Right atrium auricular region (tissue), 2 donors: Measurements from ENCODE around the gene GRM8. TPM values are rescaled to one million over a fixed set of nuclear protein-coding genes. Genes with fewer than 3 reads are reported as not detected.

Experiments
- DNase-seq: peaks from one replicate; pipeline ENCODE4 v3.0.0-alpha.2; 2019; ENCODE audit warnings: low spot score
- H3K27ac ChIP-seq, 2 donors: fragments of 200-600 bp; sonication (generic); 1 replicate in 1 of 2; 2 replicates in 1 of 2; pipeline ENCODE4 v1.5.1; 2016 to 2019
- H3K27me3 ChIP-seq, 2 donors: fragments of 200-600 bp; sonication (generic); one replicate each; pipeline versions ENCODE4 v1.5.1 to v1.6.0; 2017 to 2019
- H3K36me3 ChIP-seq: fragments of 200-600 bp; sonication (generic); one replicate; pipeline ENCODE4 v1.5.1; 2016
- H3K4me1 ChIP-seq, 2 donors: fragments of 200-600 bp; sonication (generic); one replicate each; pipeline versions ENCODE4 v1.5.1 to v1.6.0; 2017 to 2019
- H3K4me3 ChIP-seq, 2 donors: fragments of 200-600 bp; sonication (generic); 1 replicate in 1 of 2; 2 replicates in 1 of 2; pipeline ENCODE4 v1.5.1; 2017 to 2019; ENCODE audit warnings: mild to moderate bottlenecking in 1 of 2, moderate library complexity in 1 of 2
- H3K9me3 ChIP-seq, 2 donors: fragments of 200-600 bp; sonication (generic); one replicate each; pipeline ENCODE4 v1.5.1; 2019
- total RNA-seq, 2 donors: library from RNA; depleted of rRNA; stranded (reverse); fragments of >200 nt; gene quantifications; one replicate each; pipeline ENCODE4 v1.1.0, GENCODE V29; 2016
- TF ChIP-seq, protein P1 (sequence below), 2 donors: fragments of 200-600 bp; sonication (generic); IDR thresholded peaks; one replicate each; pipeline ENCODE4 v1.5.1; 2019; ENCODE audit warnings: antibody characterized with exemption in 2 of 2

The GRM8 gene
- total RNA-seq, 2 donors from 2014 or later: not detected

DNA sequence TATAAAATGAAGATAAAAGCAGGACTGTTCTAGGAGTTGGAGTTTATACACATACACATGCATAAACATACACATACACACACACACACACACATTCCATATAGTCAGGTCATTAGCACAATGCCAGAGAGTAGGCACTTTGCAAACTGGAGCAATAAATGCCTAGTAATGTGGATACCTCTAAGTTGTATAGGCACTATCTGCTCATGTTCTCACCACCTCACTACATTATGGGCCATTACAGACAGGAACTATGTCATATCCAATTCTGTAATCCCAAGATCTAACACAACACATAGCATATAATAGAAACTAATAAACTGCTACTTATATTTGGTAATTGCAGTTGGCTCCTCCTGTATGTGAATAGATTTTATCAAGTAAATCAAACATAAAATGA lies 115.6 kb downstream of the GRM8 start:
- H3K4me3 ChIP-seq: no peak overlapping the region
- no peak overlapping the region for H3K27ac ChIP-seq
- DNase-seq: no peak
- H3K4me1 ChIP-seq: no peaks in the 10 kb centered on the region
- no peaks in the 10 kb centered on the region for H3K36me3 ChIP-seq
- no peaks in the 10 kb centered on the region for H3K9me3 ChIP-seq
- no peaks in the 10 kb centered on the region for H3K27me3 ChIP-seq
- TF ChIP-seq, protein P1, sequence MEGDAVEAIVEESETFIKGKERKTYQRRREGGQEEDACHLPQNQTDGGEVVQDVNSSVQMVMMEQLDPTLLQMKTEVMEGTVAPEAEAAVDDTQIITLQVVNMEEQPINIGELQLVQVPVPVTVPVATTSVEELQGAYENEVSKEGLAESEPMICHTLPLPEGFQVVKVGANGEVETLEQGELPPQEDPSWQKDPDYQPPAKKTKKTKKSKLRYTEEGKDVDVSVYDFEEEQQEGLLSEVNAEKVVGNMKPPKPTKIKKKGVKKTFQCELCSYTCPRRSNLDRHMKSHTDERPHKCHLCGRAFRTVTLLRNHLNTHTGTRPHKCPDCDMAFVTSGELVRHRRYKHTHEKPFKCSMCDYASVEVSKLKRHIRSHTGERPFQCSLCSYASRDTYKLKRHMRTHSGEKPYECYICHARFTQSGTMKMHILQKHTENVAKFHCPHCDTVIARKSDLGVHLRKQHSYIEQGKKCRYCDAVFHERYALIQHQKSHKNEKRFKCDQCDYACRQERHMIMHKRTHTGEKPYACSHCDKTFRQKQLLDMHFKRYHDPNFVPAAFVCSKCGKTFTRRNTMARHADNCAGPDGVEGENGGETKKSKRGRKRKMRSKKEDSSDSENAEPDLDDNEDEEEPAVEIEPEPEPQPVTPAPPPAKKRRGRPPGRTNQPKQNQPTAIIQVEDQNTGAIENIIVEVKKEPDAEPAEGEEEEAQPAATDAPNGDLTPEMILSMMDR (IDR thresholded peaks at IDR 0.05): no peak

DNA sequence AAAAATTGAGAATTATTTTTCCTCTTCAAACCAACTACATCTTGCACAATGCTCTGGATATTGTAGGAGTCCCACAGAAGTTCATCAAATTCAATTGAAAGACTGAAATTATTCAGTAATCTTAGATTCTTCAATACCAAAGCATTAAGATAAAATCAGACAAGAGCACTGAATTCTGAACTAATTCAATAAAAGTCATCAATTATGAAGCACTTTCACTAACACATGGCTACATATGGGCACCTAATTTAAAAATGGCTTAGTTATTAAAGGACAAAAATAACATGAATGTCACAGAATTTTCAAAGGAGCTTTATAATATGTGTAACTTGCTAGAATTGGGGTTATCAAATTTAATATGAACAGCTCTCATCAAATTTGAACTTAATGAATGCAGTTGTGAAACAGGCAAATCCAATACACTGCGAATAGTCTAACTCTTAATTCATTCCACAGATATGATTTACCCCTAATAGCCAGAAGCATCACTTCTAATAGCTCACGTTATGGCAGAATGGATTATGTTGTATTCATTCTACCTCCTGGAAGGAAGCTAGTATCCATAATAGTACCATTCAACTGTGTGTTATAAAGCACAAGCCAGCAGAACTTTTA lies 116.8 kb downstream of the GRM8 start:
- no peak for DNase-seq
- H3K9me3 ChIP-seq: no peaks in the 10 kb centered on the region
- H3K27me3 ChIP-seq: no peaks in the 10 kb centered on the region
- no peaks in the 10 kb centered on the region for H3K4me1 ChIP-seq
- no peaks in the 10 kb centered on the region for H3K36me3 ChIP-seq
- no peak overlapping the region for H3K4me3 ChIP-seq
- H3K27ac ChIP-seq: no peak overlapping the region
- TF ChIP-seq, protein P1 (IDR thresholded peaks at IDR 0.05): no peak

DNA sequence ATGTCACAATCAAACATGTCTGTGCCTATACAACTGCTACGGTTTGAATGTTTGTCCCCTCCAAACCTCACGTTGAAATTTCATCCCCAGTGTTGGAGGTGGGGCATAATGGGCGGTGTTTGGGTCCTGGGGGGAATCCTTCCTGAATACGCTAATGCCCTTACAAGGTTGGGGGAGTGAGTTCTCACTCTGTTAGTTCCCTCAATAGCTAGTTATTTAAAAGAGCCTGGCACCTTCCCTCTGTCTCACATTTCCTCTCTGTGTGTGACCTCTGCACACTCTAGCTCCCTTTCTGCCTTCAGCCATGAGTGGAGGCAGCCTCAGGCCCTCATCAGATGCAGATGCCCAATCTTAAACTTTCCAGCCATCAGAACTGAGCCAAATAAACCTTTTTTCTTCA lies 129.5 kb downstream of the GRM8 start:
- Histone ChIP-seq H3K27ac (no peak overlapping the region), H3K9me3 (no peaks in the 10 kb centered on the region), H3K4me3 (no peak overlapping the region), H3K27me3 (no peaks in the 10 kb centered on the region), H3K36me3 (no peaks in the 10 kb centered on the region), H3K4me1 (no peaks in the 10 kb centered on the region)
- TF ChIP-seq, protein P1 (IDR thresholded peaks at IDR 0.05): no peak
- no peak for DNase-seq

DNA sequence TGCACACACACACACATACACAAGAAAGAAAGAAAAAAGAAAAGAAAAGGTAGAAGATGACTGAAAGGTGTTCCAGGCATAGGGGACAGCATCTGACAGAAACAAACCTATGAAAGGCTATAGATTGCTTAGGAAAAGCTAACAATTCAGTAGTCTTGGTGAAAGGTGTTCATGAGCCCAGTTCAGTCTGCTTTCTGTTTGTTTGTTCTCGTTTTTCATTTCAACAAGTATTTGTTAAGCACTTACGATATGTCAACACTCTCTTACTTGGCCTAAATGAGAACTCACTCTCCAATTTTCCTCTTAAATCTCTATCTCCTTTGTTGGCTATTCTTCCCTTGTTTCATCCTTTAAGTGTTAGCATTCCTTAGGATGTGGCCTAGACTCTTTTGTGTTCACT lies 133.2 kb downstream of the GRM8 start:
- Histone ChIP-seq H3K27ac (no peak overlapping the region), H3K36me3 (no peaks in the 10 kb centered on the region), H3K4me1 (no peaks in the 10 kb centered on the region), H3K4me3 (no peak overlapping the region), H3K27me3 (no peaks in the 10 kb centered on the region), H3K9me3 (no peaks in the 10 kb centered on the region)
- DNase-seq: no peak
- TF ChIP-seq, protein P1 (IDR thresholded peaks at IDR 0.05): no peak

DNA sequence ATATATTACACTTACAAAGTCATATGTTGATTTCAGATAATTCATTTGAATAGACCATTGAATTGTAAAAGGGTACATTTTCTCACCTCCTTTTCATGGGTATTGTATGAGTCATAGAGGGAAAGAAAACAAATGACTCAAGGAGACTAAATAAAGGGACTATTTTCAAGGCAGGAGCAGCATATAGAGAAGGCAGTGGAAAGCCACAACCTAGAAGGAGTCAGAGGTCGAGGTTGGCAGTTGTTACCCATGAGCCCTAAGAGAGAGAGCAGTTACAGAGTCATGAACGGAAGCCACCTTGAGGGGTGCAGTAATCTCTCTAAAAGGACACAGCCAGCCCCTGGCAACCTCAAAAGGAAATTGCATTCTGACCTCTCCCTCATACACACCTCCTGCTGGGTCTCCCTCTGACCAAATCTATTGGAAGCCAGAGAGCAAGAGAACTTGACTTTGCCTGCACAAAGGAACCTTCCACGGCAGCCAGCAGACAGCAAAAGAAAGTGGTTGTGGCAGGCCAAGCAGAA lies 137.9 kb downstream of the GRM8 start:
- no peak for DNase-seq
- H3K4me1 ChIP-seq: no peaks in the 10 kb centered on the region
- H3K4me3 ChIP-seq: no peak overlapping the region
- no peak overlapping the region for H3K27ac ChIP-seq
- H3K36me3 ChIP-seq: no peaks in the 10 kb centered on the region
- H3K9me3 ChIP-seq: no peaks in the 10 kb centered on the region
- TF ChIP-seq, protein P1 (IDR thresholded peaks at IDR 0.05): no peak
- no peaks in the 10 kb centered on the region for H3K27me3 ChIP-seq

DNA sequence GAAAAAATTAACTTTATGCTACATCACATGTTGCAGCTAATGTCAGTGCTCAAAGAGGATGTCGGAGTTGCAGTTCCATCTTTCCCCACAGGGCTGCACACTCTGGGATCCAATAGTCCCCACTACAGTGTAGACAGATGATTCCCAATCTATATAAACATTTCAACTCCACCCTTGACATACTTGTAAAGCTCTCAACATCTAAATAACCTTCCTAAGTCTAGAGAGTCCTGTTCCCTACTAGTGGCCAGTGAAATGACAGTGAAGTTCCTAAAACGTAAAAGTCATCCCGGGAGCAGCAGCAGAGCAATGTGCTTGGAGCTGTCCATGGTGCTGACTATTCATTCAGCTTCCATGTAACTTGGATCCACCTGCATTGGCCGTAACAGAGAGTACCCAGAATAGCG lies 145.1 kb downstream of the GRM8 start:
- H3K36me3 ChIP-seq: no peaks in the 10 kb centered on the region
- H3K4me1 ChIP-seq: no peaks in the 10 kb centered on the region
- H3K27ac ChIP-seq: no peak overlapping the region
- H3K9me3 ChIP-seq: no peaks in the 10 kb centered on the region
- no peaks in the 10 kb centered on the region for H3K27me3 ChIP-seq
- DNase-seq: no peak
- TF ChIP-seq, protein P1 (IDR thresholded peaks at IDR 0.05): peak in 1 of 2 donors; percentile 49
- H3K4me3 ChIP-seq: no peak overlapping the region
